Neural crest cell (in vitro differentiated cells): Measurements from ENCODE around the gene FASN. TPM values are rescaled to one million over a fixed set of nuclear protein-coding genes. Genes with fewer than 3 reads are reported as not detected.
A peak's percentile ranks its signal among the peaks of the same experiment; 100 is the strongest.

ENCODE experiments used
- DNase-seq: peaks from one replicate; pipeline ENCODE4 v3.0.0; 2021; ENCODE audit warnings: low read depth, mixed read lengths, low spot score
- H3K27ac Mint-ChIP-seq: one replicate; pipeline ENCODE4 v1.8.0; 2021; ENCODE audit warnings: mild to moderate bottlenecking, mixed read lengths; ENCODE audit not compliant: unreplicated experiment
- H3K27me3 Mint-ChIP-seq: 2 replicates; pipeline ENCODE4 v1.8.0; 2021; ENCODE audit warnings: low read depth, mild to moderate bottlenecking, mixed read lengths
- H3K36me3 Mint-ChIP-seq: 2 replicates; pipeline ENCODE4 v1.8.0; 2021; ENCODE audit warnings: low read depth, mild to moderate bottlenecking, mixed read lengths
- H3K4me1 Mint-ChIP-seq: 2 replicates; pipeline ENCODE4 v1.8.0; 2021; ENCODE audit warnings: mixed read lengths
- H3K4me3 Mint-ChIP-seq: one replicate; pipeline ENCODE4 v1.8.0; 2021; ENCODE audit warnings: mild to moderate bottlenecking, mixed read lengths
- H3K9me3 Mint-ChIP-seq: 2 replicates; pipeline ENCODE4 v1.8.0; 2021; ENCODE audit warnings: mixed read lengths
- total RNA-seq: library from RNA; stranded (reverse); gene quantifications from 2 replicates; pipeline ENCODE4 v1.2.1, GENCODE V29; 2021
- TF ChIP-seq, protein P1 (sequence below): fragments of 200-600 bp; sonication (generic); conservative IDR thresholded peaks from 2 replicates; pipeline ENCODE4 v1.5.0; 2021; ENCODE audit warnings: antibody characterized with exemption, mild to moderate bottlenecking

The FASN gene
- total RNA-seq, 1 donor from 2014 or later: 839 TPM

DNA sequence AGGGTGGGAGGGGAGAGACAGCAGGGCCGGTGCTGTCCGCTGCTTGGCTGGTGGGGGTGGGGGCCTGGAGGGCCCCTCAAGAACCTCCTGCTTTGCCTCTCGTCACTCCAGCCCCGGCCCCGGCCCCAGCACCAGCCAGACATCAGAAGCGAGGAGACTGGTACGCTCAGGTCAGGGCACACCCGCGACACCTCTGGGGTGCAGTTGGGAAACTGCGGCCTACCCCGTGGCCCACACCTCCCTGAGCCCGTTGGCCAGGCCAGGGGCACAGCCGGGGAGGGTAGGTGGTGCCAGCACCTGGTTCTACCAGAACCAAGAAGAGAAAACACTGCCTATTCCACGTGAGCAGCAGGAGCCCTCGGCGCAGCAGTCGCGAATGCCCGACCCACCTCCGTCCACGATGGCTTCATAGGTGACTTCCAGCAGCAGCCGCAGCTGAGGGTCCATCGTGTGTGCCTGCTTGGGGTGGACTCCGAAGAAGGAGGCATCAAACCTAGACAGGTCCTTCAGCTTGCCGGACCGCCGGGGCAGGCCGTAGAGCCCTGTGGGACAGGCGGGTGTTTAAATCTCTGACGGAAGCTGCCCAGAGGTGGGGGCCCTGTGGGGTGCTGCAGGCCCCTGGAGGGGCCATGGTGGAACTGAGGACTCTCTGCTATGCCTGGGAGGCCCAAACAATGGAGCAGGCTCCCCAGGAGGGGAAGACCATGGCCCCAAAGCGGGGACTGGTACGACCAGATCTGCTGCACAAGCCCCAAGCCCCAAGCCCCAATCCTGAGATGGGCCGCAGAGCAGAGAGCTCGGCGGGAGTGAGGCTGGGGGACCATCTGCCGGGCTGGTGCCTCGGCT lies 2.9 kb downstream of the FASN start:
- Mint-ChIP-seq H3K27ac (no peak overlapping the region), H3K9me3 (no peaks in the 10 kb centered on the region), H3K4me1 (peaks cover 10% of the 10 kb centered on the region), H3K4me3 (peak overlapping the region; percentile 88), H3K27me3 (no peaks in the 10 kb centered on the region), H3K36me3 (no peaks in the 10 kb centered on the region)
- TF ChIP-seq, protein P1, sequence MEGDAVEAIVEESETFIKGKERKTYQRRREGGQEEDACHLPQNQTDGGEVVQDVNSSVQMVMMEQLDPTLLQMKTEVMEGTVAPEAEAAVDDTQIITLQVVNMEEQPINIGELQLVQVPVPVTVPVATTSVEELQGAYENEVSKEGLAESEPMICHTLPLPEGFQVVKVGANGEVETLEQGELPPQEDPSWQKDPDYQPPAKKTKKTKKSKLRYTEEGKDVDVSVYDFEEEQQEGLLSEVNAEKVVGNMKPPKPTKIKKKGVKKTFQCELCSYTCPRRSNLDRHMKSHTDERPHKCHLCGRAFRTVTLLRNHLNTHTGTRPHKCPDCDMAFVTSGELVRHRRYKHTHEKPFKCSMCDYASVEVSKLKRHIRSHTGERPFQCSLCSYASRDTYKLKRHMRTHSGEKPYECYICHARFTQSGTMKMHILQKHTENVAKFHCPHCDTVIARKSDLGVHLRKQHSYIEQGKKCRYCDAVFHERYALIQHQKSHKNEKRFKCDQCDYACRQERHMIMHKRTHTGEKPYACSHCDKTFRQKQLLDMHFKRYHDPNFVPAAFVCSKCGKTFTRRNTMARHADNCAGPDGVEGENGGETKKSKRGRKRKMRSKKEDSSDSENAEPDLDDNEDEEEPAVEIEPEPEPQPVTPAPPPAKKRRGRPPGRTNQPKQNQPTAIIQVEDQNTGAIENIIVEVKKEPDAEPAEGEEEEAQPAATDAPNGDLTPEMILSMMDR: no peak
- DNase-seq: no peak

- Mint-ChIP-seq H3K4me1 (peaks cover 4% of the 10 kb centered on the region), H3K4me3 (peak overlapping the region; percentile 34), H3K36me3 (no peaks in the 10 kb centered on the region), H3K27ac (no peak overlapping the region), H3K9me3 (no peaks in the 10 kb centered on the region), H3K27me3 (no peaks in the 10 kb centered on the region)
- TF ChIP-seq, protein P1: no peak
- no peak for DNase-seq
Measured at GRCh38 chr17:82092995-82093751, 4.9 kb downstream of the FASN start.

DNA sequence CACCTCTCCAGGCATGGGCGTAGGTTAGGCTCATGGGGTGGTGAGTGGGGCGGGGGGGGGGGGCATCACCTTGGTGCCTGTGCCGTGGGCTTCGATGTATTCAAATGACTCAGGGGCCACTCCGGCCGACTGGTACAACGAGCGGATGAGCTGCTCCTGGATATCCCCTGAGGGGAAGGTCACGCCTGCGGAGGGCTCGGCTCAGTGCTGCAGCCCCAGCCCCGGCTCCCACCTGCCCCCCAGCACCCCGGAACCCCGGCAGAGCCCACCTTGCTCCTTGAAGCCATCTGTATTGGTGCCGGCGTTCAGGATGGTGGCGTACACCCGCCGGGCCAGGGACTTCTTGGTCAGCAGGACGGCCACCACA lies 5.4 kb downstream of the FASN start:
- Mint-ChIP-seq H3K9me3 (no peaks in the 10 kb centered on the region), H3K27ac (no peak overlapping the region), H3K4me3 (no peak overlapping the region), H3K27me3 (no peaks in the 10 kb centered on the region), H3K4me1 (peaks cover 4% of the 10 kb centered on the region), H3K36me3 (no peaks in the 10 kb centered on the region)
- TF ChIP-seq, protein P1: no peak
- DNase-seq: no peak

DNA sequence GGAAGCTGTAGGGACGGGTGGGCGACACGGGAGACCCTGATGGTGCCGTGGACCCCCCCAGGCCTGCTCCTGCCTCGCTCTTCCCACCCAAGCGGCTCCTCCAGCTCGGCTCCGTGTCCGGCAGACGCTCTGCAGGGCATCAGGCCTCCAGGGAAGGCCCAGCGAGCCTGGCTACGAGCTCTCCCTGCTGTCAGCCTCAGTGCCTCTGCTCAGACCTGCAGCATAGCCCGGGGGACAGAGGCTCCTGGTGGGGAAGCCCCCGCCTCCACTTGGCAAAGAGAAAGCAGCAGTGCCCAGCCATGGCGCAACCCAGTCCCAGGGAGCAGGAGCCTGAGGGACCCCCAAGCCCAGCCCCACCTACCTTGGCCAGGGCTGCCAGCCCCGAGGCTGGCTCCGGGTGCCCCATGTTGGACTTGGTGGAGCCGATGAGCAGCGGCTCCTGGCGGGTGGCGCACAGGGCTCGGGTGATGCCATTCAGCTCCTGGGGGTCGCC lies 5.9 kb downstream of the FASN start:
- Mint-ChIP-seq H3K4me1 (peaks cover 4% of the 10 kb centered on the region), H3K4me3 (no peak overlapping the region), H3K27me3 (no peaks in the 10 kb centered on the region), H3K36me3 (no peaks in the 10 kb centered on the region), H3K27ac (no peak overlapping the region), H3K9me3 (no peaks in the 10 kb centered on the region)
- TF ChIP-seq, protein P1: no peak
- no peak for DNase-seq

GRCh38 chr17:82091264-82092066 lies 6.6 kb downstream of the FASN start:
- TF ChIP-seq, protein P1: no peak
- no peaks in the 10 kb centered on the region for H3K36me3 Mint-ChIP-seq
- no peak for DNase-seq

More at GRCh38 chr17:82091264-82092066, 6.6 kb downstream of the FASN start:
- H3K27me3 Mint-ChIP-seq: no peaks in the 10 kb centered on the region
- H3K4me1 Mint-ChIP-seq: peaks cover 4% of the 10 kb centered on the region
- H3K4me3 Mint-ChIP-seq: no peak overlapping the region
- no peaks in the 10 kb centered on the region for H3K9me3 Mint-ChIP-seq
- no peak overlapping the region for H3K27ac Mint-ChIP-seq
